Measurements from ENCODE around the gene OR8H1. TPM values are rescaled to one million over a fixed set of nuclear protein-coding genes. Genes with fewer than 3 reads are reported as not detected.

The OR8H1 gene
- total RNA-seq, 4 donors from 2014 or later = not detected

DNA sequence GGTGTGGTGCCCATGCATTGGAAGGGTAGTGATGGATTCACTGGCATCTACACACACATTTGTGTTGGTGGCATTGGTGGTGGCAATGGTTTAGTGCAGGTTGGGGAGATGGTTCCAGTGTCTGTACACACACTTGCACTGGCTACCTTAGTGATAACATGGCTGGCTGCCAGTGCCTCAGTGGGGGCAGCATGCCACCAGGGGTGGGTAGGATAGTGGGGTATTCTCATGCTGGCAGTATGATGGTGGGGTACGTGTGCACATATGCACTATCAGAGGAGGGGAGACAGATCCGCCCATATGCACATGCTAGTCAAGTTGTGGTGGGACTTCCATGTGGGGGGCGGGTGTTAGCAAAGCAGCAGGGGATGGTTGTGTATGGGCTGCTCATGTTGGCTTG lies 15.8 kb upstream of the OR8H1 start:
- H3K27me3 ChIP-seq = no peaks in the 10 kb centered on the region
- H3K4me1 ChIP-seq = no peaks in the 10 kb centered on the region
- in situ Hi-C loops (cut with MboI; ENCODE audit: low sequenced_read_pairs in 4 of 4) = no loop called here
- no peak overlapping the region for H3K4me3 ChIP-seq
- no peaks in the 10 kb centered on the region for H3K36me3 ChIP-seq
- TF ChIP-seq CTCF (IDR thresholded peaks at IDR 0.05 in 4 of 5, conservative IDR thresholded peaks at IDR 0.05 in 1 of 5) (no peak), POLR2A (IDR thresholded peaks at IDR 0.05) (no peak)
- H3K9me3 ChIP-seq = no peaks in the 10 kb centered on the region
- no peak for ATAC-seq
- H3K27ac ChIP-seq = no peak overlapping the region
- intact Hi-C loops (cut with DNase I; ENCODE audit: low total_unique reads) = no loop called here
- no peak for DNase-seq

DNA sequence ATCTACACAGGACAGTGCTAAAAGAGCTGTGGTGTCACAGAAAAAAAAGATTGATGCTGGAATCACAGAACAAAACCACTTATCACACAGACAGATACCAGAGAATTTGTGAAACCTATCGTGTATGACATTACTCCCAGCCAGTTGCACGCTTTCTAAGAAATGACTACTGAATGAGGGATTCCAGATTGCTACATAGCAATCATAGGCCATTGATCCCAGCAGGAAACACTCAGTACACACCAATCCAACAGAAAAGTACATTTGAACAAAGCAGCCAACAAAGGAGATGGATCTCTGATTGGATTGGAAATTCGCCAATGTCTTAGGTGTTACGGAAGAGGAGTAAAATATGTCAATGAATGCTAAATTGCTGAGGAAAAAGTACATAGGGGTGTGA lies 4.8 kb upstream of the OR8H1 start:
- no peaks in the 10 kb centered on the region for H3K36me3 ChIP-seq
- in situ Hi-C loops (cut with MboI; ENCODE audit: low sequenced_read_pairs in 4 of 4) (no loop called here), intact Hi-C loops (cut with DNase I; ENCODE audit: low total_unique reads) (no loop called here)
- TF ChIP-seq POLR2A (IDR thresholded peaks at IDR 0.05) = no peak
- TF ChIP-seq CTCF (IDR thresholded peaks at IDR 0.05 in 4 of 5, conservative IDR thresholded peaks at IDR 0.05 in 1 of 5) = no peak
- no peak overlapping the region for H3K4me3 ChIP-seq
- H3K27me3 ChIP-seq = no peaks in the 10 kb centered on the region
- no peaks in the 10 kb centered on the region for H3K4me1 ChIP-seq
- no peaks in the 10 kb centered on the region for H3K9me3 ChIP-seq
- ATAC-seq (no peak), DNase-seq (no peak)
- no peak overlapping the region for H3K27ac ChIP-seq

DNA sequence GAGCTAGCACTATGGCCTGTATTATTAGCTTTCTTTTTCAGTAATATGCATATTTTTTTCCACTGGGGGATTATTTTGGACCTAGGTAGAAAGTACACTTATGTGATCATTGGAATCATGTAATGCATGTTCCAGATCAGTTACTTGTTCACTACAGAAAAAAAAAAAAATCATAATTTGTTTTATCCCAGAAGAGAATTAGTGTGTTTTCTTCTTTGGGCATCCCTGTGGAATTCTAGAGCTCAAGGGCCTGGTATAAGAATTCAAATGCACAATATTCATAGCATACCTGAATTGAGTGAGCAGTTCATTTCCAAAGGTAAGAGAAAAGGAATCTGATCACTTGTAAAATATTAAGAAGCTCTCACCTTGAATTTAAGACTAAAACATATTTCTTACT lies 18.2 kb downstream of the OR8H1 start, which contains the start of gene OR5T1:
TSS of gene OR5T1 (plus strand) at position 301 of the 400 bp plus-strand sequence. CDS start 1,485 bp downstream, outside the sequence.
- H3K4me3 ChIP-seq = no peak within 1 kb of the TSS
- no peak within 1 kb of the TSS for H3K27ac ChIP-seq
- no peaks in the 10 kb centered on the region for H3K36me3 ChIP-seq
- ATAC-seq = no peak
- no peaks in the 10 kb centered on the region for H3K27me3 ChIP-seq
- no peaks in the 10 kb centered on the region for H3K4me1 ChIP-seq
- no peaks in the 10 kb centered on the region for H3K9me3 ChIP-seq
- no peak for TF ChIP-seq CTCF (IDR thresholded peaks at IDR 0.05 in 4 of 5, conservative IDR thresholded peaks at IDR 0.05 in 1 of 5)
- TF ChIP-seq POLR2A (IDR thresholded peaks at IDR 0.05) = no peak
- DNase-seq = no peak
- intact Hi-C loops (cut with DNase I; ENCODE audit: low total_unique reads) (no loop called here), in situ Hi-C loops (cut with MboI; ENCODE audit: low sequenced_read_pairs in 4 of 4) (no loop called here)

- Histone ChIP-seq H3K4me1 (no peaks in the 10 kb centered on the region), H3K27ac (no peak overlapping the region), H3K36me3 (no peaks in the 10 kb centered on the region), H3K27me3 (no peaks in the 10 kb centered on the region), H3K4me3 (no peak overlapping the region), H3K9me3 (no peaks in the 10 kb centered on the region)
- TF ChIP-seq CTCF (IDR thresholded peaks at IDR 0.05 in 4 of 5, conservative IDR thresholded peaks at IDR 0.05 in 1 of 5) = no peak
- no peak for TF ChIP-seq POLR2A (IDR thresholded peaks at IDR 0.05)
- in situ Hi-C loops (cut with MboI; ENCODE audit: low sequenced_read_pairs in 4 of 4) (no loop called here), intact Hi-C loops (cut with DNase I; ENCODE audit: low total_unique reads) (no loop called here)
- DNase-seq (no peak), ATAC-seq (no peak)
Observed at GRCh38 chr11:56271092-56271491, 21.0 kb downstream of the OR8H1 start.

- Histone ChIP-seq H3K27me3 (no peaks in the 10 kb centered on the region), H3K4me1 (no peaks in the 10 kb centered on the region)
- intact Hi-C loops (cut with DNase I; ENCODE audit: low total_unique reads) = no loop called here
Observed at GRCh38 chr11:56251954-56252353, 40.1 kb downstream of the OR8H1 start, which contains the start of gene OR5T3. Gene OR5T3 (plus strand): TSS chr11:56252254. CDS start chr11:56252254, 0 bp downstream.

More at GRCh38 chr11:56251954-56252353, 40.1 kb downstream of the OR8H1 start, which contains the start of gene OR5T3:
- DNase-seq = no peak
- in situ Hi-C loops (cut with MboI; ENCODE audit: low sequenced_read_pairs in 4 of 4) = no loop called here
- Histone ChIP-seq H3K9me3 (no peaks in the 10 kb centered on the region), H3K27ac (no peak within 1 kb of the TSS), H3K4me3 (no peak within 1 kb of the TSS), H3K36me3 (no peaks in the 10 kb centered on the region)
- TF ChIP-seq CTCF (IDR thresholded peaks at IDR 0.05 in 4 of 5, conservative IDR thresholded peaks at IDR 0.05 in 1 of 5) = no peak
- TF ChIP-seq POLR2A (IDR thresholded peaks at IDR 0.05) = no peak
- ATAC-seq = no peak
